Fibroblast of mammary gland (primary cell): ENCODE data around the gene PRSS33.

Experiments used
- DNase-seq: peaks from one replicate; pipeline ENCODE4 v3.0.0-alpha.2; 2010; ENCODE audit warnings: low read depth
- H3K4me3 ChIP-seq: 2 replicates; pipeline ENCODE4 v1.5.1; 2011; ENCODE audit warnings: low read depth, mild to moderate bottlenecking, low read length, moderate library complexity; ENCODE audit not compliant: control insufficient read depth
- TF ChIP-seq, protein P1 (sequence below): conservative IDR thresholded peaks from 2 replicates; pipeline ENCODE4 v1.5.1; 2011; ENCODE audit warnings: low read depth, low read length, inconsistent platforms; ENCODE audit not compliant: control insufficient read depth, insufficient read depth

The PRSS33 gene

DNA sequence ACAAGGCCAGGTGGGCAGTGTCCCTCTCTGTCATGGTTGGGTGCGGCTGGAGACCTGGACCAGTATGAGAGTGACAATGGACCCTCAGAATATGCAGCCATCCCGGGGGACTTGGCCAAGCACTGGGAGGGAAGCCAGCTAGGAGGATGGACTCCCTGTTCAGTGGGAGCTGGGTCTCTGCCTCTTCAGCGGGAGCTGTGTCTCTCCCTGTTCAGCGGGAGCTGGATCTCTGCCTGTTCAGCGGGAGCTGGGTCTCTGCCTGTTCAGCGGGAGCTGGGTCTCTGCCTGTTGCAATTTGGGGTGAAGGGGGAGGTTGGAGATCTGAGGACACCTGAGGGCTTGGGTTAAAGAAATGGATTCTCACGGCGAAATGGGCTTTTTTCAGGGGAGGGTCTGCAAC is 3.8 kb upstream of the PRSS33 start:
- TF ChIP-seq, protein P1, sequence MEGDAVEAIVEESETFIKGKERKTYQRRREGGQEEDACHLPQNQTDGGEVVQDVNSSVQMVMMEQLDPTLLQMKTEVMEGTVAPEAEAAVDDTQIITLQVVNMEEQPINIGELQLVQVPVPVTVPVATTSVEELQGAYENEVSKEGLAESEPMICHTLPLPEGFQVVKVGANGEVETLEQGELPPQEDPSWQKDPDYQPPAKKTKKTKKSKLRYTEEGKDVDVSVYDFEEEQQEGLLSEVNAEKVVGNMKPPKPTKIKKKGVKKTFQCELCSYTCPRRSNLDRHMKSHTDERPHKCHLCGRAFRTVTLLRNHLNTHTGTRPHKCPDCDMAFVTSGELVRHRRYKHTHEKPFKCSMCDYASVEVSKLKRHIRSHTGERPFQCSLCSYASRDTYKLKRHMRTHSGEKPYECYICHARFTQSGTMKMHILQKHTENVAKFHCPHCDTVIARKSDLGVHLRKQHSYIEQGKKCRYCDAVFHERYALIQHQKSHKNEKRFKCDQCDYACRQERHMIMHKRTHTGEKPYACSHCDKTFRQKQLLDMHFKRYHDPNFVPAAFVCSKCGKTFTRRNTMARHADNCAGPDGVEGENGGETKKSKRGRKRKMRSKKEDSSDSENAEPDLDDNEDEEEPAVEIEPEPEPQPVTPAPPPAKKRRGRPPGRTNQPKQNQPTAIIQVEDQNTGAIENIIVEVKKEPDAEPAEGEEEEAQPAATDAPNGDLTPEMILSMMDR = no peak
- DNase-seq = no peak
- H3K4me3 ChIP-seq = no peak overlapping the region

DNA sequence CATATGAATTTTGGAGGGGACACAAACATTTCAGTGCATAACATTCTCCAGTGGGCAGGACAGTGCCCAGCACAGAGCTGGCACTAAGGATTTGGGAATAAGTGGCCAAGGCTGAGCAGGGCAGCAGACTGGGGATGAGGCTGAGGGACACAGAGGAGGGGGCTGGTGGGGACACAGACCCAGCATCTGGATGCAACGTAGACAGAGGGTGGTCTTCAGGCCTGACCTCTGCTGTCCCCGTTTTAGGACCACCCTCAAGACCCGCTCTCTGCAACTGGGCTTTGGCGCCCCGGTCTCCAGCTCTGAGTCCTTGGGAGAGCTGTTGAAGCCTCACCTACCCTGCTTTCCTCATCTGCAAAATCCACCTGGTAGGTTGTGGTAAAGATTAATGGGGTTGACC is 3.3 kb upstream of the PRSS33 start:
- H3K4me3 ChIP-seq = no peak overlapping the region
- no peak for DNase-seq
- TF ChIP-seq, protein P1 = no peak

DNA sequence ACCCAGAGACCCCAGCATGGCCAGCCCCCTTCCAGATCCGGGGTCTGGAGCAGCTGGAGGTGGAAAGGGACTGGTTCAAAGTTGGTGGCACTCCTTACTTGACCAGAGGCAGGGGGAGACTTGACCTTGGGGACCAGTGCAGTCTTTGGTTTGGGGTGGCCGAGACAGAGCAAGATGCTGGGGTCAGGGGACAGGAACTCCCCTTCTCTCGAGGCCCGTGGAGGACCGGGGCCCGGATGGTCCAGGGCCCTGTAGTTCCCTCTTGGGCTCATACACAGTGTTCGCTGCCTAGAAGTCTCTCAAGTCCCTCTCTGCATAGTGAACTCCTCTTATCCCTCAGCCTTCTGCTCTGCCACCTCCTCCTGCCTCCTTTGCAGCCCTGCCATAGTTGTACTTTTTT is 601 bp upstream of the PRSS33 start:
- TF ChIP-seq, protein P1 = no peak
- no peak overlapping the region for H3K4me3 ChIP-seq
- no peak for DNase-seq

DNA sequence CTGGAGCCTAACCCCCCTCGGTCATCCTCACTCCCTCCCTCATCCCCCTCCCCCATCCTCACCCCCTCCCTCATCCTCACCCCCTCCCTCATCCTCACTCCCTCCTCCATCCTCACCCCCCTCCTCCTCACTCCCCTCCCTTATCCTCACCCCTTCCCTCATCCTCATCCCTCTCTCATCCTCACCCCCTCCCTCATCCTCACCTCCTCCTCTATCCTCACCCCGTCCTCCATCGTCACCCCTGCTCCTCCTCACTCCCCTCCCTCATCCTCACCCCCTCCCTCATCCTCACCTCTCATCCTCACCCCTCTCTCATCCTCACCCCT is 571 bp downstream of the PRSS33 start:
- TF ChIP-seq, protein P1 = no peak
- no peak for DNase-seq
- H3K4me3 ChIP-seq = no peak overlapping the region

DNA sequence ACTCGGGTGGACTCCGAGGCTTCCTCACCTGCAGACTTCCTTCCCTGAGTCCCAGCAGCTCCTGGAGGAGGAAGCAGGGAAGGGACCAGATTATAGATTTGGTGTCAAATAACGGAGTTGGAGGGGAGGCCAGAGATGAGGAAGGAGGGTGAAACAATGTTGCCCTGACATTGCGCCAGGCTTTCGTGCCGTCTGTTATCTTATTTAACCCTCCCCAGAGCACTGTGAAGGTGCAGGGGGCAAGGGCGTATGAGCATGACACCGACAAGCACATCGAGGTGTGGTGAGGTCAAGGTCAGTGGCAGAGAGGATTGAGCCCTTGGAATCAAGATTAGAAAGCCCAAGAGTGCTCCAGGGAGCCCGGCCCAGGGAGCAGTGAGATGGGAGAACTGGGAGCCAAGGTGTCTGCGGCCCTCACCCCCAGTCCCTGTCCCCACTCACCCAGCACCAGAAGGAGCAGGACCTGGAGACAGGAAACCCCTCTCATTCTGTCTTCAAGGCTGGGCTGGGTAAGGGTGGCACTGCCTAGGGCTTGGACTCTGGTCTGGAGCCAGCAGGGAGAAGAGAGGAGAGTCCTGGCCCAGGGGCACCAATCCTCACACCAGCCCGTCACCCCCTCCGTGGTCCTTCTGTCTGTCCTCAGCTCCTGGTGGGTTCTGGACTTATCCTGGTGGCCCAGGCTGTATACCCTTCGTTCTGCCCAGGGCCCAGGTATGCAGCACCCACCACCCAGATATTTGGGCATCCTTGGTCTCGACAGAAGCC is 1.1 kb downstream of the PRSS33 start:
- no peak for DNase-seq
- TF ChIP-seq, protein P1 = no peak
- H3K4me3 ChIP-seq = no peak overlapping the region

DNA sequence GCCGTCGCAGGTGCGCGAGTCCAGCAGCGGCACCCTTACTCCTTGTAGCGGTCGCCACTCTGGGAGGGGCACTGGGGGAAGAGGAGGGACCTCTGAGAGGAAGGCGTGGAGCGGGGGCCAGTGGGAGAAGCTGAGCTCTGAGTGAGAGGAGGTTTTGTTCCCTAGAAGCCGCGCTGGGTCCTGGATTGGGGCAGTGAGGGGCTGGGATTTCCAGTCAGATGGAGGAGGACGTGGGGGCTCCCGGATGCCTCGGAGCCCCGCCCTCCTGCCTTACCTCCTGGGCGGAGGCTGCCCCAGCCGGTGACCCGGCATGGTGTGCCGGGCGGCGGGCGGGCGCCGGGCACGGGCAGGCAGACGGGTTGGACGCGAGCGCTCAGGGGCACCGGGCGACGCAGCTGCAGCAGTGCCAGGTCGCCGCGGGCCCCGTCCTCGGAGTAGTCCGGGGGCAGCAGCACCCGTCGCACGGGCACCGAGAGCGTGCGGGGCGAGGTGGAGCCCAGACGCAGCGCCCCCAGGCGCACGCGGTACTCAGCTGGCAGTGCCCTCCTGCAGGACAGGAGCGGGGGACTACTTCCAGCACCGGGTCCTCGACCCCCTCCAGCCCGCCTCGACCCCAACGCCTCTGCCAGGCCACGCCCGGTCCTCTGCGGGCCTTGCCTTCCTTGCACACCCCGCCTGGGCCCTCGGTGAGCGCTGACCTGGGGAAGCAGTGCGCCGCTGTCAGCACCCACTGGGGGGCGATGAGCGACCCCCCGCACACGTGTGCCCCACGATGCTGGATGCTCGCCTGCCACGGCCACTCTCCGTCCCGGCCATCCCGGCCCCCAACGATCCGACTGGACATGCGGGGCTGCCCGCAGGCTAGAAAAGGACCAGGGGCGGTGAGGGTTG is 2.0 kb downstream of the PRSS33 start:
- TF ChIP-seq, protein P1 = no peak
- no peak for DNase-seq
- H3K4me3 ChIP-seq = no peak overlapping the region
